ENCODE results near the gene PDIA4. TPM values are rescaled to one million over a fixed set of nuclear protein-coding genes. Genes with fewer than 3 reads are reported as not detected.

PDIA4 gene, protein sequence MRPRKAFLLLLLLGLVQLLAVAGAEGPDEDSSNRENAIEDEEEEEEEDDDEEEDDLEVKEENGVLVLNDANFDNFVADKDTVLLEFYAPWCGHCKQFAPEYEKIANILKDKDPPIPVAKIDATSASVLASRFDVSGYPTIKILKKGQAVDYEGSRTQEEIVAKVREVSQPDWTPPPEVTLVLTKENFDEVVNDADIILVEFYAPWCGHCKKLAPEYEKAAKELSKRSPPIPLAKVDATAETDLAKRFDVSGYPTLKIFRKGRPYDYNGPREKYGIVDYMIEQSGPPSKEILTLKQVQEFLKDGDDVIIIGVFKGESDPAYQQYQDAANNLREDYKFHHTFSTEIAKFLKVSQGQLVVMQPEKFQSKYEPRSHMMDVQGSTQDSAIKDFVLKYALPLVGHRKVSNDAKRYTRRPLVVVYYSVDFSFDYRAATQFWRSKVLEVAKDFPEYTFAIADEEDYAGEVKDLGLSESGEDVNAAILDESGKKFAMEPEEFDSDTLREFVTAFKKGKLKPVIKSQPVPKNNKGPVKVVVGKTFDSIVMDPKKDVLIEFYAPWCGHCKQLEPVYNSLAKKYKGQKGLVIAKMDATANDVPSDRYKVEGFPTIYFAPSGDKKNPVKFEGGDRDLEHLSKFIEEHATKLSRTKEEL
- 159 TPM for total RNA-seq
- polyA plus RNA-seq (ENCODE audit: insufficient read depth, low read depth, low replicate concordance): 69.9 TPM
- long read RNA-seq, donor 1, transcript PDIA4-201 (10 exons, 2,903 nt): major isoform, 21 of 102 reads
- long read RNA-seq, donor 1, partial matches to known transcripts: 80 of 102 reads
- long read RNA-seq, donor 1, other reads (novel, unspliced or antisense): 0 of 102 reads
- long read RNA-seq, donor 2, transcript PDIA4-201 (10 exons, 2,903 nt): major isoform, 48 of 129 reads
- long read RNA-seq, donor 2, partial matches to known transcripts: 81 of 129 reads
- long read RNA-seq, donor 2, other reads (novel, unspliced or antisense): 0 of 129 reads
- long read RNA-seq, donor 3, transcript PDIA4-201 (10 exons, 2,903 nt): major isoform, 57 of 175 reads
- long read RNA-seq, donor 3, partial matches to known transcripts: 116 of 175 reads
- long read RNA-seq, donor 3, other reads (novel, unspliced or antisense): 0 of 175 reads
- long read RNA-seq, donor 4, transcript PDIA4-201 (10 exons, 2,903 nt): major isoform, 58 of 117 reads
- long read RNA-seq, donor 4, partial matches to known transcripts: 52 of 117 reads
- long read RNA-seq, donor 4, other reads (novel, unspliced or antisense): 6 of 117 reads
- long read RNA-seq, donor 5: 0 reads
- long read RNA-seq, donor 6, transcript PDIA4-201 (10 exons, 2,903 nt): major isoform, 9 of 23 reads
- long read RNA-seq, donor 6, partial matches to known transcripts: 12 of 23 reads
- long read RNA-seq, donor 6, other reads (novel, unspliced or antisense): 0 of 23 reads
- long read RNA-seq, donor 7, transcript PDIA4-203 (3 exons, 632 nt): minor isoform, 5 of 297 reads
- long read RNA-seq, donor 7, transcript PDIA4-201 (10 exons, 2,903 nt): major isoform, 214 of 297 reads
- long read RNA-seq, donor 7, partial matches to known transcripts: 51 of 297 reads
- long read RNA-seq, donor 7, other reads (novel, unspliced or antisense): 27 of 297 reads
- long read RNA-seq, donor 8, transcript PDIA4-201 (10 exons, 2,903 nt): major isoform, 29 of 128 reads
- long read RNA-seq, donor 8, partial matches to known transcripts: 98 of 128 reads
- long read RNA-seq, donor 8, other reads (novel, unspliced or antisense): 0 of 128 reads
- long read RNA-seq, donor 9, transcript PDIA4-201 (10 exons, 2,903 nt): major isoform, 9 of 64 reads
- long read RNA-seq, donor 9, partial matches to known transcripts: 55 of 64 reads
- long read RNA-seq, donor 9, other reads (novel, unspliced or antisense): 0 of 64 reads
- long read RNA-seq, donor 10, transcript PDIA4-201 (10 exons, 2,903 nt): major isoform, 17 of 111 reads
- long read RNA-seq, donor 10, partial matches to known transcripts: 92 of 111 reads
- long read RNA-seq, donor 10, other reads (novel, unspliced or antisense): 0 of 111 reads

GRCh38 chr7:149028346-149029109, at the start of gene PDIA4:
Gene PDIA4, minus strand, starts transcription at chr7:149028505. Its CDS starts 97 bp downstream, at chr7:149028408.
- intact Hi-C loops (cut with DNase I): no loop called here
- DNase-seq (peak; percentile 100), FAIRE-seq (peak; percentile 92)
- peak within 1 kb of the TSS; percentile 67 to 76 (median 76) for H3K9ac ChIP-seq (ENCODE audit: low read length in 3 of 3)
- no peak for TF ChIP-seq CTCF (IDR thresholded peaks at IDR 0.05; ENCODE audit: borderline replicate concordance, extremely low read depth, insufficient read depth)
- H3K4me1 ChIP-seq (ENCODE audit: control insufficient read depth in 2 of 3, insufficient read depth in 2 of 3, low read depth in 1 of 3, low read length in 3 of 3): peaks cover 0 to 6% (median 5%) of the 10 kb centered on the region in 3 donors
- no peaks in the 10 kb centered on the region for H3K27me3 ChIP-seq (ENCODE audit: control insufficient read depth, insufficient read depth, low read length)
- H3K27ac ChIP-seq (ENCODE audit: low read depth in 2 of 2, low read length in 2 of 2): peak within 1 kb of the TSS; percentile 68 to 82
- H3K36me3 ChIP-seq (ENCODE audit: control insufficient read depth in 2 of 3, insufficient read depth in 3 of 3, low read length in 3 of 3): no peaks in the 10 kb centered on the region
- H3K9me3 ChIP-seq (ENCODE audit: control insufficient read depth in 2 of 3, insufficient read depth in 1 of 3, low read length in 3 of 3): no peaks in the 10 kb centered on the region
- H3K4me3 ChIP-seq (ENCODE audit: low read length in 3 of 3): peak within 1 kb of the TSS; percentile 80 to 82 (median 81)

DNA sequence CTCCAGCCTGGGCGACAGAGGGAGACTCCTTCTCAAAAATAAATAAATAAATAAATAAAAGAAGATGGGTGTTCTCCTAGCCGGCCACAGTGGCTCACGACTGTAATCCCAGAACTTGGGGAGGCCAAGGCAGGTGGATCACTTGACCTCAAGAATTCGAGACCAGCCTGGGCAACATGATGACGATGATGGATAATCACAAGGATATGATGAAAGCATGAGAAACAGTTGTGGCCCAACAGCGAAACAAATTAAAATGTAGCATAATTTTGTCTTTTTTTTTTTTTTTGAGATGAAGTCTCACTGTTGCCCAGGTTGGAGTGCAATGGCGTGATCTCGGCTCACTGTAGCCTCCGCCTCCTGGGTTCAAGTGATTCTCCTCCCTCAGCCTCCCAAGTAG, 49.3 kb upstream of the PDIA4 start:
- no peak overlapping the region for H3K9ac ChIP-seq (ENCODE audit: low read length in 3 of 3)
- FAIRE-seq (no peak), DNase-seq (no peak)
- intact Hi-C loops (cut with DNase I): no loop called here
- H3K4me3 ChIP-seq (ENCODE audit: low read length in 3 of 3): no peak overlapping the region
- peaks cover 0 to 7% (median 5%) of the 10 kb centered on the region in 3 donors for H3K36me3 ChIP-seq (ENCODE audit: control insufficient read depth in 2 of 3, insufficient read depth in 3 of 3, low read length in 3 of 3)
- no peak overlapping the region for H3K27ac ChIP-seq (ENCODE audit: low read depth in 2 of 2, low read length in 2 of 2)
- H3K27me3 ChIP-seq (ENCODE audit: control insufficient read depth, insufficient read depth, low read length): no peaks in the 10 kb centered on the region
- no peak for TF ChIP-seq CTCF (IDR thresholded peaks at IDR 0.05; ENCODE audit: borderline replicate concordance, extremely low read depth, insufficient read depth)
- no peaks in the 10 kb centered on the region for H3K4me1 ChIP-seq (ENCODE audit: control insufficient read depth in 2 of 3, insufficient read depth in 2 of 3, low read depth in 1 of 3, low read length in 3 of 3)
- no peaks in the 10 kb centered on the region for H3K9me3 ChIP-seq (ENCODE audit: control insufficient read depth in 2 of 3, insufficient read depth in 1 of 3, low read length in 3 of 3)
